Kidney epithelial cell (primary cell): Measurements from ENCODE around the gene MC1R. TPM values are rescaled to one million over a fixed set of nuclear protein-coding genes. Genes with fewer than 3 reads are reported as not detected.
"Not testable (repeated sequence)": the region's sequence is repeated elsewhere in the genome, so short reads cannot be mapped to it uniquely, and the experiment has no call there.

Experiments used
- DNase-seq: peaks from one replicate; pipeline ENCODE4 v3.0.0-alpha.2; 2010; ENCODE audit warnings: low read depth
- H3K27me3 ChIP-seq: 2 replicates; pipeline ENCODE4 v1.6.0; 2011; ENCODE audit warnings: low read length; ENCODE audit not compliant: control insufficient read depth, insufficient read depth
- H3K36me3 ChIP-seq: 2 replicates; pipeline ENCODE4 v1.5.1; 2011; ENCODE audit warnings: low read length; ENCODE audit not compliant: control insufficient read depth, insufficient read depth
- H3K4me3 ChIP-seq: 2 replicates; pipeline ENCODE4 v1.5.1; 2011; ENCODE audit warnings: low read depth, mild to moderate bottlenecking, control low read depth, low read length
- total RNA-seq: library from RNA; depleted of rRNA; stranded (reverse); fragments of >200 nt; gene quantifications from 2 replicates; pipeline ENCODE4 v1.2.3, GENCODE V29; 2015
- TF ChIP-seq, protein P1 (sequence below): IDR thresholded peaks from 2 replicates; pipeline ENCODE4 v1.5.1; 2011; ENCODE audit warnings: mild to moderate bottlenecking, moderate library complexity, low read length, control low read depth, inconsistent platforms; ENCODE audit not compliant: insufficient read depth, poor library complexity, severe bottlenecking

Gene MC1R
- total RNA-seq, 1 donor from 2014 or later = 3.0 TPM

GRCh38 chr16:89911375-89911774 lies 7.3 kb upstream of the MC1R start:
- Histone ChIP-seq H3K36me3 (peaks cover 4% of the 10 kb centered on the region), H3K4me3 (no peak overlapping the region)

GRCh38 chr16:89912143-89912542 lies 6.5 kb upstream of the MC1R start:
- peaks cover 2% of the 10 kb centered on the region for H3K36me3 ChIP-seq
- TF ChIP-seq, protein P1, sequence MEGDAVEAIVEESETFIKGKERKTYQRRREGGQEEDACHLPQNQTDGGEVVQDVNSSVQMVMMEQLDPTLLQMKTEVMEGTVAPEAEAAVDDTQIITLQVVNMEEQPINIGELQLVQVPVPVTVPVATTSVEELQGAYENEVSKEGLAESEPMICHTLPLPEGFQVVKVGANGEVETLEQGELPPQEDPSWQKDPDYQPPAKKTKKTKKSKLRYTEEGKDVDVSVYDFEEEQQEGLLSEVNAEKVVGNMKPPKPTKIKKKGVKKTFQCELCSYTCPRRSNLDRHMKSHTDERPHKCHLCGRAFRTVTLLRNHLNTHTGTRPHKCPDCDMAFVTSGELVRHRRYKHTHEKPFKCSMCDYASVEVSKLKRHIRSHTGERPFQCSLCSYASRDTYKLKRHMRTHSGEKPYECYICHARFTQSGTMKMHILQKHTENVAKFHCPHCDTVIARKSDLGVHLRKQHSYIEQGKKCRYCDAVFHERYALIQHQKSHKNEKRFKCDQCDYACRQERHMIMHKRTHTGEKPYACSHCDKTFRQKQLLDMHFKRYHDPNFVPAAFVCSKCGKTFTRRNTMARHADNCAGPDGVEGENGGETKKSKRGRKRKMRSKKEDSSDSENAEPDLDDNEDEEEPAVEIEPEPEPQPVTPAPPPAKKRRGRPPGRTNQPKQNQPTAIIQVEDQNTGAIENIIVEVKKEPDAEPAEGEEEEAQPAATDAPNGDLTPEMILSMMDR = no peak

More at GRCh38 chr16:89911375-89911774, 7.3 kb upstream of the MC1R start:
- TF ChIP-seq, protein P1 = no peak
- H3K27me3 ChIP-seq = no peaks in the 10 kb centered on the region
- DNase-seq = no peak

GRCh38 chr16:89912627-89913026 lies 6.0 kb upstream of the MC1R start:
- peaks cover 2% of the 10 kb centered on the region for H3K36me3 ChIP-seq
- H3K4me3 ChIP-seq = no peak overlapping the region
- no peaks in the 10 kb centered on the region for H3K27me3 ChIP-seq
- TF ChIP-seq, protein P1 = no peak
- DNase-seq = no peak

More at GRCh38 chr16:89912143-89912542, 6.5 kb upstream of the MC1R start:
- no peak overlapping the region for H3K4me3 ChIP-seq
- no peak for DNase-seq
- no peaks in the 10 kb centered on the region for H3K27me3 ChIP-seq

GRCh38 chr16:89913408-89914387 lies 5.0 kb upstream of the MC1R start:
- DNase-seq = no peak
- TF ChIP-seq, protein P1 = no peak
- H3K4me3 ChIP-seq = no peak overlapping the region
- H3K36me3 ChIP-seq = peaks cover 2% of the 10 kb centered on the region
- no peaks in the 10 kb centered on the region for H3K27me3 ChIP-seq

- H3K36me3 ChIP-seq, H3K4me3 ChIP-seq, DNase-seq, H3K27me3 ChIP-seq: not testable (repeated sequence)
Observed at GRCh38 chr16:89914642-89915285, 3.9 kb upstream of the MC1R start.
